GM19452 (cell line): ENCODE measurements around the gene IRF2BP2.

Source experiments
- ATAC-seq: cut with Tn5 transposase; IDR thresholded peaks from one replicate; pipeline ENCODE4 v1.9.1; 2021; ENCODE audit not compliant: unreplicated experiment

The IRF2BP2 gene

DNA sequence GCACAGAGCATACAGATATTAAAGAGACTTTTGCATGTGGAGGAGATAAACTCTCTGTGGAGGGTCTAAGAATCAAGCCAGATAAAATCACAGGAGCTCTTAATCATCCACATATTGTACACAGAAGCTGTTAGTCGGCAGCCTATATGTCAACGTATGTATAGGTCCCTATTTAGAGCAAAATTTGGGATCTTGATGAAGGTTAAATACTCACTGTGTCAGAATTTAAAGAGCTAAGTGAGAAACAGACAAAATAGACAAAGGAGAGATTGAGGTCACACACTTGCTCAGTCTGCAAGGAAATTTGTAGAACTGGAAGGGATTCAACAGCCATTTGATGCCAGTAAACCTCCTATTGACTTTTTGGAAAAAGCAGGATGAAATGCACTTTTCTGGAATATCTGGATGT, 4.1 kb upstream of the IRF2BP2 start:
- ATAC-seq, result no peak

DNA sequence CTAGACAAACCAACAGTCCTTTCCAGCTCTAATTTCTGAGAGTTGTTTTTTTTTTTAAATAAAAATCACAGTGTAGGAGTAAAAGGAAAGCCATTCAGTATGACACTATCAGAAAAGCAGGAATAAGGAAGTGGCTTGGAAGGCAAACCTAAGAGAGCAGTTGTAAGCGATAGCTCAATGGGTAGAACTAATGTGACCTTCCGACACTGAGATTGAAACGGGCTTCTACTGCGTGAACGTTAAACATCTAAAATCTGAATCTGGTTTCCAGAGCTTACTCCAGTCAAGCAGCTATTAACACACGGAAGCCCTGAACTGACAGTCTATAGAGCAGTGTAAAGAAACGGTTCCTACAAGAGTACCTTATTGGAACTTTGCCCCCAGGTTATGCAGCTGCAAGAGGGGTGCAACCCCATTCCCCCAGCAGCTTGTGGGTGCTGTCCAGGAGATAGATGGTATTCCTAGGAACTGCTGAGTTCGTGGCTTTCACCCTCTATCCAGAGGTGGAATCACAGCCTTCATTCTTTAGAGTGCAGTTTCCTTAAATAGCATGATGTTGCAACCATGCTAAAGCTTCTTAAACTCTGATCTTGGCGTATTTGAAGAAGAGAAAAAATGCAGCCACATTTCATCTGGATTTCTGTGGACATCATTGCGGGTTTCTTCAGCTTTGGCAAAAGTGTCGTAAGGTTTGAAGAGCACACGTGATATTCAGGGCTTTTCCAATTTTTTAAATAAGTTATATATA, 3.3 kb upstream of the IRF2BP2 start:
- ATAC-seq, result no peak

DNA sequence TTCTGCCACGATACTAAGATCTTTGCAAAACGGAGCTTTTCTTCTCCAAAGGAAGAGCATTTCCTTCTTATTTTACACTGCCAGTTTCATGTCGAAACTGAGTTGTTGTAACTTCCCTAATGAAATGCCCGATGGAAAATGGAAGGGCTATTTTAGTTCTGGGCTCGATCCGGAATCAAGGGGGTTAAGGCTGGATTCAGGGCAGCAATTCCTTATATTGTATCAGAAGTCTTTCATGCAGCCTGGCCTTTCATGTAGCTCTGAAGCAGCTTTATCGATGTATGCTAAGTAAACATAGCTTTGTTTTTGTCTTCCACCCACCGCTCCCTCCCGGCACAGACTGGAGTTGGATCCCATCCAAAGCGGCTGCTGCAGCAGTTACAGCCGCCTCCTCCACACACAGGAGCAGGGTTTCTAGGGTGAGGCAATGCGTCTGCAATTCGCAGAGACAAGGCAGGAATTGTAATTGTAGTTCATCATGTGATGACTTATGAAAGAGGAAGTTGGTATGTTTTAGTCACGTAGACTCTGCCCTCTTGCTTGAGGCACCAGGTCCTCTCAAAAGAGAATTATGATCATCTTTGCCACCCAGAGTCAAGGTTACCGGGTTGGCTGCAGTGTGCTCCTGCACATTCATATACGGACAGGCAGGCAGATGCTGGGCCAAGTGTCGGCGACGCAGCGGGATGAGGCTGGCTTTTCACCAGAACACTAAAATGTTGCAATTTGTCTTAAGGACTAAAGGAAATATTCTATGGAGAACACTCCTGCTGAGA, 2.6 kb upstream of the IRF2BP2 start:
- ATAC-seq, result no peak

DNA sequence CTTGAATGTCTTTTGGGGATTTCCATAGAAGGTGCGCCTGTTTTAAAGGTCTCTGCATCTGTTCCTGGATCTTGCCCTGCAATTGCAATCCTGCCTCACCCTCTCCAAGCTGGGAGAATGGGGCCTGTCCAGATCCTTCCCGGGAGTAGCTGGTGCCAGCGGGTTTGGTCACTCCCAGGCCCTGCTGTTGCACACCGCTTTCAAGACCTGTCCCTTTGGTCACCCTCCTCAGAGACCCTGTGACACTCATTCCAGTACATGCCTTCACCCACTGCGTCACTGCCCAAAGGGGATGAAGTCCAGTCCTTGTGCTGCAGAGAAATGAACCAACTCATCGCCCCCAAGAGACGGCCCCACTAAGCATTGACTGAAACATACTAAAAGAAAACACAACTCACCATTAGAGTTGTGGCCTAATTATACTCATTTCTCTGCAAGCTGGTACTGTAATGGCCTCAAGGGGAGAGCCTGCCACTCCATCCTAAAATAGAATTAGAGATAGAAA, 1.9 kb upstream of the IRF2BP2 start:
- ATAC-seq, result no peak

DNA sequence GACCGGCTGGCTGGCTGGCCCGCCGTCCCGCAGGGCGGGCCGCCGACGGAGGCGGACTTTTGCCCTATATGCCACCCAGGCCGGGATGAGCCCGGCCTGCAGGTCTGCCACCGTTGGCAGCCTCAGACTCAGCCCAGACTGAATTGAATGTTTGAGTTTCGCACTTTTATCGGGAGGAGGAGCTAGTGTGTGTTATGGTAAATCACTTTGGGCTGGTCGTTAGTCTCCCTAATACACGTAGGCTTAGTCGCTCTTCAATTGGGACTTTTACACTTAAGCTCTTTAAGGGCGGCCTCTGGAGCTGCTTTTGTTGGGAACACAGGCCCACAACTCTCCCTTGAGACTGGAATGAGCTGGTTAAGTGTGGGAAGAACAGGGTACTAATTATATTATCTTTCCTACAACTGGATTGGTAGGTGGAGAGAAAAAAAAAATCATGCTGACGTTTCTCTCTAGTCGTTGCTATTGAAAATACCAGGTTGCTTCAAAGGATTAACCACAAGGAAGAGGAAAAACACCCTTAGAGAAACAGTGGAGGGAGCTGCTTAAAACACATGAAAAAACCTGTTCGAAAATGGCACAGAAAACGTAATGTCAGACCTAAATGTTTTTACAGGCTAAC, 1.4 kb upstream of the IRF2BP2 start:
- ATAC-seq, result peak; percentile 31

DNA sequence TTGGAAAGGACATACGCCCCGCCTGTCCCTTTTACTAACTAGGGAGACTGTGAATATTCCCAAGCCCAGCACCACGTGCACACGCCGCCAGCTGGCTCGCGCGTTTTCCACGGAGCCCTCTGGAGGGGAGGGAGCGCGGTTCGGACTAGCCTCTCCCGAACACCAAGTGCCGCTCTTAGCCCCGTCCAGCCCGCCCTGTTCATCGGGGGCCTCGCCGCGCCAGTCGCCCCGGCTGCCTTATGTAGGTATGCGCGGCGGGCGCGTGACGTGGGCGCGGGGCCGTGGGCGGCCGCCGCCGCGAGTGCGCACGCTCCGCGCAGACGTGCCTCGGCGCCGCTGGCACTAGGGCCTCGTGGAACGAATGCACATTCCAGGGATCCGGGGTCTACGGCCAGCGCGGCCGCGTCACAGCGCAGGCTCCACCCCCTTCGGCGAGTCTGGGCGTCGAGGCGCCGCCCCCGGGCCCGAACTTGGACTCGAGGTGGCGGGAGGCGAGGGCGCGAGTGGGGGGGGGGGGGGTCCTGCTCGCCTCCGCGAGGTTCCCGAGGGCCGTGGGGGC, 767 bp upstream of the IRF2BP2 start:
- peak; percentile 45 for ATAC-seq

DNA sequence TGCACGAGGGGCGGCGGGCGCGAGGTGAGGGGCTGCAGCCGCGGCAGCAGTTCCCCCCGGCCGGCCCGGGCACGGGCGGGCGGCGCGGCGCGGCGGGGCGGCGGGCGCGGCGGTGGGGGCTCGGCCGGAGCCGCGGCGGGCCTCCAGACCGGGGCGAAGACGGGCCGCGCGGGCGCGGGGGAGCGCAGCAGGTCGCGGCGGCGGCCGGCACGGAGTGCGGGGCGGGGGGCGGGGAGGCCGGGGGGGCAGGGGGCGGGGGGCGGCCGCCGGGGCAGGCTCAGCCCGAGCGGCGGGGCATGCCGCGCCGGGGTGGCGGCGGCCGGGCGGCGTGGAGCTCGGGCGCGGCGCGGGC, 311 bp downstream of the IRF2BP2 start:
- no peak for ATAC-seq

DNA sequence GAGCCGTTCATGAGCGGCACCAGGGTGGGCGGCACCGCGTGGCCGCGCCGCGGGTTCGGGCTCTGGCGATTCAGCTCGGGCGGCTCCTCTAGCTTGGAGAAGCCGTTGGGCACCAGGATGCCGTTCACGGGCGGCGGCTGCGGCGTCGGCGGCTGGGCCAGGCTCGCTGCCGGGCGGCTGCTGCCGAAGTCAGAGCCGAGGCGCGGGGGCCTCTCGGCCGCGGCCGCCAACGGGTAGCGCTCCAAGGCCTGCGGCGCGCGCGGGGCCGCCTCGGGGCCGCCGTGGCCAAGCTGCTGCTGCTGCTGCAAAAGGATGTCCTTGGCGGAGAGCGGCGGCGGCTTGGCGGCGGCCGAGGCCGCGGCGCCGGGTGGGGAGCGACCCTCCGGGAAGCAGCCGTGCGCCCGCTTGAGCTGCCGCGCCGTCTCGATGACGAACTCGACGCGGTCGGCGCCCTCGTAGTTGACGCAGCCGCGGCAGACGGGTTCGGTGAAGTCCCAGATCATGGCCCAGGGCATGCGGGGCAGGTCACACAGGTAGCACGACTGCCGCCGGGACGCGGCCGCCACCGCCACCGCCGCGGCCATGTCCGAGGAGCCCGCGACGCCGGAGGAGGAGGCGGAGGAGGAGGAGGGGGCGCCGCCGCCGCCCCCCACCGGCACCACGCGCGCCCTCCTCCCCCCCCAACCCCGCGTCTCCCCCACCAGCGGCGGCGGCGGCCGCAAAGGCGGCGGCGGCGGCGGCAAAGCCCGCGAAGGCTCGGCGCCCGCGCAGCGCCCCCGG, 877 bp downstream of the IRF2BP2 start:
- ATAC-seq, result no peak

DNA sequence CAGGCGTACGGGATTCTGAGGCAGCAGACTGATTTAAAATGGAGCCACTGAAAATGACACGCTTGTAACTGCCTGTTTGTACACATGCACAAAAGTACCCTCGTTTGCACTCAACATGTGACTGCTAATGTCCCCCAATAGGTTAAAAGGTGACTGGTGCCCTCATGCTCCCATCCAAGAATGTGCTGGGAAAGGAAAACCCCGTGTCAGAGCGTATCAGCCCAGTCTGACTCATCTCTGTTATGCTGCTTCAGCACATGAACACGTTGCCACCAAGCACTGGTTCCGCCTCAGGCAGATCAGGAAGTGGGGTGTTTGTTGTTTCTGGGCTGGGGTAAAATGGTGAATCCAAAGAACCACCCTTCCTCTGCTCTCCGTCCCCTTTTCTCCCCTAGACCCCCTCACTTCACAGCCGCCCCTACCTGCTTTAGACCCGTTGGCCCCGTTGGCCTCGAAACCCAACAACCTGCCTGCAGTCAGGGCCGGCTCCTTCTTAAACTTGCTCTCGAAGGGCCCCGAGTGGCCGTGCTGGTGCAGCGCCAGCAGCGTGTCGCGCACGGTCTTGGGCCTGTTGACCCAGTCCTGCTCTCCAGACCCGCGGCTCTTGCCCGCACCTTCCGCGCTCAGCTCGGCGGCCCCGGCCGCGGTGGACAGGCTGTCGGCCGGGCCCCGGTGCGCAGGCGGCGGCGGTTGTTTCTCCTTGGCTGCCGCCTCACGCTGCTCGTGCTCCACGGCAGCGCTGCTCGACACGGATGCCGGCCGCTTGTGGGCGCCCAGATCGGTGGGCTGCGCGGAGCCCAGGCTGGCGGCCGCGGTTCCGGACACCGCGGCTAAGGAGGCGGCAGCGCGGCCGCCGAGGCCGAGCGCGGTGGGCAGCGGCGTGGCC, 1.7 kb downstream of the IRF2BP2 start:
- peak; percentile 22 for ATAC-seq

DNA sequence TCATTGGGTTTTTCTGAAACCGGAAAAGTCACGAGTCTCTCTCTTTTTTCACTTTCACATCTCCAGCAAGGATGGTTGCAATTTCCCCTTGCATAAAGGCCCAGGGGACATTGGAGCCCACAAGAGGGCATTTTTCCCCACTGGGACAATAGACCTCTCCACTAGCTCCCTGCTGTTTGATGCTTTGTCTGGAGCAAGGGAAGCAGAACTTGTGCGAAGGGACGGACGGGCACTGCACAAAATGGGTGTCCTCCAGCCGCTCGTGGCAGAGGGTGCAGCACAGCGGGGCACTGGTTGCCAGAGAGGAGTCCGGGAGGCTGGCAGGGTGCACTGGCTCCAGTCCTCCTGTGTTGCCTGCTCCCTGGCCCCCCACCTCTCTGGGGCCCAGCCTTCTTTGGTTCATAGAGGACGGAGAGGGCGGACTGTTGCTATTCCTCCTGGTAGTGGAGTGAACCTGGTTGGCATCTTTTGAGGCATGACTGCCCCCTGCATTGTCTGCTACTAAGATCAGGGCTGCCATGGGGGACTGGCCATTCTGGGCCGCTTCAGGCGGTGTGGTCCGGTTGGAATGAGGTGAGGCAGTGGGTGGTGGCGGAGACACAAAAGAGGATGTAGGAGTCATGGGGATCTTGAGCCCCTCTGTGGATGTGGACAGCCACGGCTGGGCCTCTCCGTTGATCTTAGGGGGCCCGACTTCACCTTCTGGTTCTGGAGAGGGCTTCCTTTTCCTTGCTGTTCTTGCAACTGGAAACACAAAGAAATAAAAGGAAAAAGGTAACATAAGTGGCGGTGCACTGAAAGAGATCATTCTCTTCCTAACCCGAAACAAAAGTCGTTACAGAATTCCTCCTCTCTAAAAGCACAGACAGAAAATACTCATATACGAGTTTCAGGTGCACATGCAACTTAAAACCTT, 2.6 kb downstream of the IRF2BP2 start:
- ATAC-seq, result no peak

DNA sequence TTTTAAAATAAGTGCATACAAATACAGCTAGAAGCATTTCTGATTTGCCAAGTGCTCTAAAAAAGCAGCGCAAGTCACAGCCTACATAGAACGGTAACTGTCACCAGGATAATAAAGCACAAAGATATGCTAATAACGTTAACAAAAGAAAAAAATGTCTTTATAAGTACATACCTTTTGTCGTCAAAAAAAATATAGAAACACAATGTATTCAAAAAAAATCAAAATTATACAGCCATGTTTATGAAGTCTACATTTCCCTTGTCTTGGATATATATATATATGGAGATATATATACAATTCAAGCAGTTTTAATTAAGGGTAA, 3.2 kb downstream of the IRF2BP2 start:
- no peak for ATAC-seq

DNA sequence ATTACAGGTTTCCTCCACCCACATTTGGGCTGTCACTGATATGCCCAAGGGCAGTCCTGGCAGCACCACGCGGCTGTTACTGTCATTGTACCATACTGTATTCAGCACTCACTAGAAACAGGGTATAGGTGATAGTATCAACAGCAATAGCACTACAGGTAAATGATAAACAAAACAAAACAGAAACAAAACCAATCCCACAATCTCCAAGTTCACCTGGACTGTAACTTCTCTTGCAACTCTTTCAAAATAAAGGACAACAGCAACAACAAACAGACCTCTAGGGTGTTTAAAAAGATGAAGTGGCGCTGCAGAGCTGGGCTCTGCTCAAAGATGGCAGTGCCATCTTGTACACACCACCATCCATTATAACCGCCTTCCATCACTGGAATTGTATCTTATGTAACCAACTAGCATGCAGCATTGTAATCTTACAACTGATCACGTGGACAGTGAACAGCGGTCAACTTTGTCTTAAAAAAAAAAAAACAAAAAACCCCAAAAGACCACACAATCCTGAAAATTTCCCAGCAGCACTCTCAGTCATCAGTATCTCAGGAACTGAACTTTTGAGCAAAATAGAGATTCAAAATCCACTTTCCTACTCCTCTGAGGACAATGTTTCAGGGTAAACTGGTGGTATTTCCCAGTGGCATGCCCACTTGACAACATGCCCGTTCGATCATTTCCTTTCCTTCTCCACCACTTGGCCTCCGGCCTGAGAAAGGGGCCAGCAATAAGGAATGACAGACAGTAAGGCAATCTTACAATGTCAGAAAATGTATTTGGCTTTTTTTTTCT, 3.8 kb downstream of the IRF2BP2 start:
- no peak for ATAC-seq

DNA sequence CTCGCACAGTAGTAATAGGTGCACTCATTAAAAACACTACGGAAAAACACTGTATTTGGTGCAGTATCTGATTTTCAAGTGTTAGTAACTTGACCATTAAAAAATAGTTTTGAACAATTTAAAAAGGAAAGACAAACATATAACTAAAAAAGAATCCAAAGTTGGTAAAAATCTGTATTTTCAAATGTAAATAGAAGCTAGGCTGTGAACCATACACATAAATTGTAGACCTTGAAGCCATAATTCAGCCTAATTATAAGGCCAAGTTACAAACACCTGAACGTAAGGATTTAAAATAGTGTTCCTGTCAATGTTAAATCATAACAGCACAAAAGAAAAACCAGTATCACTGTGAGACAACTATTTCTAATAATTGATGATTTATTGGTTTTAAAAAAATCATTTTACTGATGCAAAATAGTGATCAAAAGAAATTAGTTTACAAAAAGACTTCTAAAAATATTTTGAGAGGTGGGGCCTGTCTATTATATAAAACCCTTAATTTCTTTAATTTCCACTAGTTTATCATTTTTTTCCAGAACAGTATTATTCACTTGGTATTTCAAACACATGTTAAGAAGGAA, 4.5 kb downstream of the IRF2BP2 start:
- ATAC-seq, result no peak

DNA sequence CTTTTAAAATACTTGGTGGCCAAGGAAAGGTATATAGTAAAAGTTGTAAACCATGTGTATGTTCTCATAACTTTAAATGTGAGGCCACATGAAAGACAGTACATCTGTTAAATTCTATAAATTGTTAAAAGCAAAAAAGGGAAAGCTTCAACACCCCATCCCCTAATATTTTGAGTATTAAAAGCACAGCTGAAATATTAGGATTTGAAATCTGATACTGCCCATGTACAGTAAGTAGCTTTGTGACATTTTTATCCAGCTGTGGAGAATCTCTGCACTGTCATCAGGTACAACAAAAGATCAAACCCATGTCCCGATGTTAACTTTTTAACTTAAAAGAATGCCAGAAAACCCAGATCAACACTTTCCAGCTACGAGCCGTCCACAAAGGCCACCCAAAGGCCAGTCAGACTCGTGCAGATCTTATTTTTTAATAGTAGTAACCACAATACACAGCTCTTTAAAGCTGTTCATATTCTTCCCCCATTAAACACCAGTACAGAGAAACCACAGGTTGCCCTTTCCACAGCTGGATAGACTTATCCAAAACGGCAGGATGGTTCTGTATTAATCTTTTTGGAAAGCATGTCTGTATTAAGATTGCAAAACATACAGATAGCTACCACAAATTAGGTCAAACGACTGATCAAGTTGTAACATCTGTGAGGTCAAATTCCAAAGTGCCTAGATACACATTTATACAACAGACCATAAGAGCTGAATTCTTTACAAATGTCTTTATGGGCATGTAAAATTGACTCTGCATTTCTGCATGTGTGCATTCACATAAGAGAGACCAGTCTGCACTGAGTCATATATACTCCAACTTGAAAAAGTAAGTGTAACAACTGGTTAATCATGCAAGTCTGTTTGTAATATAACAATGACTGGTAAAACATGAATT, 5.2 kb downstream of the IRF2BP2 start:
- no peak for ATAC-seq

DNA sequence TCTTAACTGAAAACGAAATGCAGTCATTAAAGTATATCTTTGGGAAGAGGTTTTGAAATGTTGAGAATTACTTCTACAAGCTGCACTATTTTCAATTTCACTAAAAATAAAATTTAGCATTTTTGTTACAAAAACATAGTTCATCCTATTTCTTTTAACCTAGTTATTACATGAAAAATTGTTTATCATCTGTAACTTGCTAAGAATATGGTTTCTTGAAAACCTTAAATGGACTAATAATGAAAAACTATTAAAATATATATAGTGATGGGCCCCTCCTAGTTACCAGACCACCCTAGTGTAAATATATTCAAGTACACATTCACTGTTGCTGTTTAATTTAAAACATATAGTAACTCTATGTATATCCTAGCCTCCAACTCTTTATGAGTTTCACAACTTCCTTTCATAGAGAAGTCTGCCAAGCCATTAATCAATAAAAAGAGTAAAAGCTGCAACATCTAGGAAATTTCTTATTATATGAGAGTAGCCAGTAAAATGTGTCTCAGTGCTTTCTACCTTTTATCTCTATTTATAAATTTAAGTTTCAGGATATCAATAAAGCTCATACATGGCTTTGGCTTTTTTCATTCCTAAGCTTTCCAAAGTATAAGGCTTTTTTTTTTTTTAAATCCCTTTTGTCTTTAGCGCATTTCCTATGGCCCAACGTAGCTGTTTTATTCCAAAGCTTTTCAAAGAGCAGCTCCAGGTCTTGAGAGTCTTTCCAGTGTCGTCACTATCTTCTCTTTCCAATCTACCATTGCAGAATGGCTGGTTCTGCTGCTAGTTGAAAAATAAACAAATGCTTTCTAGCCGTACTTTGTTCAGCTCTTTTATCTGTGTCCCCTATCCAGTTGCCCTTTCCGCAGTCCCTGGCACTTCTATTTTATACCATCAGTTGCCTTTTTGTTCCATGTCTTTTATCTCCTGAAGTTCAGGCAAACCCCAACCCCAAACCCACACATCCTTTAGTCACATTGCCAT, 6.5 kb downstream of the IRF2BP2 start:
- ATAC-seq, result no peak
